Peyer's patch (tissue), 4 donors: ENCODE data around the gene SAMD11. TPM values are rescaled to one million over a fixed set of nuclear protein-coding genes. Genes with fewer than 3 reads are reported as not detected.

ENCODE experiments used
- DNase-seq, 3 donors: peaks; one replicate each; pipeline ENCODE4 v3.0.0-alpha.2; 2017 to 2019
- H3K27ac ChIP-seq, 4 donors: fragments of 200-600 bp; sonication (generic); one replicate each; pipeline ENCODE4 v1.5.1; 2016 to 2019
- H3K27me3 ChIP-seq, 2 donors: fragments of 200-600 bp; sonication (generic); one replicate each; pipeline ENCODE4 v1.5.1; 2019
- H3K36me3 ChIP-seq, 3 donors: fragments of 200-600 bp; sonication (generic); one replicate each; pipeline ENCODE4 v1.5.1; 2016 to 2019
- H3K4me1 ChIP-seq, 4 donors: fragments of 200-600 bp; sonication (generic); one replicate each; pipeline ENCODE4 v1.5.1; 2016 to 2019
- H3K4me3 ChIP-seq, 4 donors: fragments of 200-600 bp; sonication (generic); 1 replicate in 3 of 4; 2 replicates in 1 of 4; pipeline ENCODE4 v1.5.1; 2016 to 2019; ENCODE audit warnings: mild to moderate bottlenecking in 1 of 4
- H3K9me3 ChIP-seq, 4 donors: fragments of 200-600 bp; sonication (generic); one replicate each; pipeline ENCODE4 v1.5.1; 2016 to 2019; ENCODE audit warnings: mild to moderate bottlenecking in 1 of 4
- CTCF ChIP-seq, 6 experiments: fragments of 450-650 bp in 4 of 6; fragments of 200-600 bp in 2 of 6; sonication (generic) in 1 of 6; IDR thresholded peaks; one replicate each; pipeline ENCODE4 v1.5.1; 2017 to 2019; ENCODE audit warnings: antibody characterized with exemption in 6 of 6, mild to moderate bottlenecking in 3 of 6, moderate library complexity in 1 of 6
- POLR2A ChIP-seq, 2 donors: fragments of 450-650 bp; IDR thresholded peaks; one replicate each; pipeline ENCODE4 v1.5.1; 2017; ENCODE audit warnings: antibody characterized with exemption in 2 of 2, mild to moderate bottlenecking in 2 of 2, moderate library complexity in 2 of 2
- total RNA-seq, 4 donors: library from RNA; depleted of rRNA; stranded (reverse); fragments of >200 nt; gene quantifications; one replicate each; pipeline ENCODE4 v1.1.0, GENCODE V29; 2016

The SAMD11 gene
- total RNA-seq, 4 donors from 2014 or later: 1.1 to 5.0 (median 2.2) TPM

GRCh38 chr1:966704-967300 is 43.1 kb downstream of the SAMD11 start:
- TF ChIP-seq CTCF (IDR thresholded peaks at IDR 0.05): no peak
- peak in 1 of 2 donors; percentile 20 for TF ChIP-seq POLR2A (IDR thresholded peaks at IDR 0.05)
- peaks cover 0 to 10% (median 0%) of the 10 kb centered on the region in 3 donors for H3K36me3 ChIP-seq
- peaks cover 0 to 20% (median 12%) of the 10 kb centered on the region in 4 donors for H3K4me1 ChIP-seq
- no peaks in the 10 kb centered on the region for H3K9me3 ChIP-seq
- peak overlapping the region; percentile 69 to 79 (median 76) for H3K27ac ChIP-seq
- peak; percentile 81 to 92 (median 84) for DNase-seq
- peak overlapping the region; percentile 50 to 73 (median 55) for H3K4me3 ChIP-seq
- peaks cover 0 to 11% of the 10 kb centered on the region in 2 donors for H3K27me3 ChIP-seq

DNA sequence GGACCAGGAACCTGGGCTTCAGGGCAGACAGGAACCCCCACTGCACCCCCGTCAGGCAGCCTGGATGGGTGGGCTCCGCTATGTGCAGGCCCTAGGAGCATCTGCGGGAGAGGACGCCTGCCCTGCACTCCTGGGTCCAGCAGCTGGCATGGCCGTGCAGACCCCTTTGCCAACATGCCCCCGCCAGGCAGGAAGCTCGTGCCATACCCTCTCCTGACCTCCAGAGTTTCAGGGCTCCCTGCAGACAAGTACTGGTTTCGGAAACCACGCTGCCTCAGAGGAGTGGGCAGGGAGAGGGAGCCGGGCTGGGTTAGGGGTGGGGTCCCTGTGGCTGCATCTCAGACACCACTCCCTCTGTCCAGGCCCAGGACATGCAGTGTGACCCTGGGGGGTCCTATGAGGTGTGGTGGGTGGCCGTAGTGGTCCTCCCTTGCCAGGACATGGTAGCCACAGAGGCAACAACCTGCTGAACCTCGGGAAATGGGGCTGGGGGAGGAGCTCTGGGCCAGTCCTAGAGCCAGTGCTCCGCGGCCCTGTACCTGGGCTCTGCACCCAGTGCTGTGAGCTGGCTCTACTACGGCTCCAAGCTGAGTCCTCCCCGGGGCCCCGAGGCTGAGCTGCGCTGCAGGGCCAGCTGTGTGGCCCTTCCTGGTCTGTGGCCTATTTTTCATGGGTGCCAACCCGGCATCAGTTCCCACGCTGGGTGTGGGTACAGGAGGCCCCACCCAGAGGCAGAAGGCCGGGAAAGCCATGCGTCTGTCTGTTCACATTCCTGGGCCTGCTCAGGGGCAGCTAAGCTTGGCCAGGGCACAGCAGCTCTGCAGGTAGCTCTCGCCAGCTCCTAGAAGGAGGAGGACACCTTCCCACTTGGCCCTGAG is 44.0 kb downstream of the SAMD11 start:
- peaks cover 0 to 19% (median 11%) of the 10 kb centered on the region in 4 donors for H3K4me1 ChIP-seq
- no peak overlapping the region for H3K27ac ChIP-seq
- no peak for DNase-seq
- peaks cover 0 to 16% of the 10 kb centered on the region in 2 donors for H3K27me3 ChIP-seq
- peak overlapping the region in 2 of 4 donors; percentile 50 to 73 for H3K4me3 ChIP-seq
- H3K36me3 ChIP-seq: peaks cover 0 to 5% (median 0%) of the 10 kb centered on the region in 3 donors
- H3K9me3 ChIP-seq: no peaks in the 10 kb centered on the region
- no peak for TF ChIP-seq POLR2A (IDR thresholded peaks at IDR 0.05)

- H3K9me3 ChIP-seq: no peaks in the 10 kb centered on the region
- no peak for TF ChIP-seq CTCF (IDR thresholded peaks at IDR 0.05)
- no peak for TF ChIP-seq POLR2A (IDR thresholded peaks at IDR 0.05)
- H3K36me3 ChIP-seq: no peaks in the 10 kb centered on the region
- peaks cover 0 to 19% (median 11%) of the 10 kb centered on the region in 4 donors for H3K4me1 ChIP-seq
- H3K27me3 ChIP-seq: peaks cover 0 to 16% of the 10 kb centered on the region in 2 donors
- H3K27ac ChIP-seq: no peak overlapping the region
- H3K4me3 ChIP-seq: no peak overlapping the region
- no peak for DNase-seq
Measured at GRCh38 chr1:969260-969855, 45.6 kb downstream of the SAMD11 start.

- Histone ChIP-seq H3K4me1 (peaks cover 0 to 19% (median 11%) of the 10 kb centered on the region in 4 donors), H3K27me3 (peaks cover 0 to 16% of the 10 kb centered on the region in 2 donors), H3K4me3 (no peak overlapping the region), H3K9me3 (no peaks in the 10 kb centered on the region), H3K36me3 (no peaks in the 10 kb centered on the region), H3K27ac (no peak overlapping the region)
- TF ChIP-seq CTCF (IDR thresholded peaks at IDR 0.05): no peak
- no peak for DNase-seq
Measured at GRCh38 chr1:970242-970972, 46.7 kb downstream of the SAMD11 start.

DNA sequence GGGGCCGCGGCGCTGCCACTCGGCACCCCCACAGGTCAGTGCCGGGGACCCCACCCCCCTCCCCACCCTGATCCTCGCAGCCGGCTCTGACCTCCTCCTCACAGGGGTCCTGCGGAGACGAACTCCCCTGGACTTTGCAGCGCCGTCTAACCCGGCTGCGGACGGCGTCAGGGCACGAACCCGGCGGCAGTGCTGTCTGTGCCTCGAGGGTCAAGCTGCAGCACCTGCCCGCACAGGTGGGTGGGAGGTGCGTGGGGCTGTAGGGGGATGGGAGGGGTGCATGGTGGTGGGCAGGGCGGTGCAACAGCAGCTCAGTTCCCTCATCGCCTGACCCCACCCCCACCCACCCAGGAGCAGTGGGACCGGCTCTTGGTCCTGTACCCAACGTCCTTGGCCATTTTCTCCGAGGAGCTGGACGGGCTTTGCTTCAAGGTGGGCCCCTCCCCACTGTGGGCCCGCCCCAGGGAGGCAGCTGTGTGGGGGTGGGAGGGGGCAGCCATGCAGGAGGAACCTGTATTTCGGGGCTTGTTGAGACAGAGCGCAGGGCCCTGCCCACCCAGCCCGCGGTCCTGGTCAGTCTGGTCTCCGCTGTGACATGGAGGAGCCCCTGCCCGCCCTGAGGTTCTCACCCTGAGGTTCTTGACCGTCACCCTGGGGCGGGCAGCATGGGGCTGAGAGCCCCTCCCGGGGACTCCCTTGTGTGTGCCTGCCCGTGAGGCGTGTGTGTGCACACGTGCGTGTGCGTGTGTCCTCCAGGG is 47.4 kb downstream of the SAMD11 start:
- no peaks in the 10 kb centered on the region for H3K36me3 ChIP-seq
- peaks cover 0 to 16% of the 10 kb centered on the region in 2 donors for H3K27me3 ChIP-seq
- no peak for TF ChIP-seq POLR2A (IDR thresholded peaks at IDR 0.05)
- TF ChIP-seq CTCF (IDR thresholded peaks at IDR 0.05): no peak
- H3K4me1 ChIP-seq: peaks cover 0 to 17% (median 11%) of the 10 kb centered on the region in 4 donors
- H3K27ac ChIP-seq: no peak overlapping the region
- no peaks in the 10 kb centered on the region for H3K9me3 ChIP-seq
- DNase-seq: no peak
- no peak overlapping the region for H3K4me3 ChIP-seq
